RWPE2 (cell line): Measurements from ENCODE around the gene HORMAD2.
A peak's percentile ranks its signal among the peaks of the same experiment; 100 is the strongest.

Source experiments
- ATAC-seq: fragments of 200-7000 bp; cut with Tn5 transposase; 3 replicates; pipeline ENCODE4 v1.9.1; 2021; ENCODE audit warnings: low read depth
- DNase-seq: peaks from one replicate; pipeline ENCODE4 v3.0.0-alpha.2; 2020; ENCODE audit warnings: low spot score
- H3K27ac ChIP-seq: fragments of 450-650 bp; 2 replicates; pipeline ENCODE4 v1.5.1; 2017; ENCODE audit warnings: mild to moderate bottlenecking; ENCODE audit not compliant: poor library complexity, severe bottlenecking
- H3K27me3 ChIP-seq: fragments of 250-450 bp; sonication (Bioruptor Pico); 2 replicates; pipeline ENCODE4 v1.5.1; 2021; ENCODE audit warnings: mild to moderate bottlenecking, moderate library complexity; ENCODE audit not compliant: insufficient read depth, poor library complexity, severe bottlenecking
- H3K36me3 ChIP-seq: fragments of 250-450 bp; sonication (Bioruptor Pico); 2 replicates; pipeline ENCODE4 v1.5.1; 2020; ENCODE audit warnings: low read depth, mild to moderate bottlenecking, moderate library complexity
- H3K4me1 ChIP-seq: fragments of 250-450 bp; sonication (Bioruptor Pico); 2 replicates; pipeline ENCODE4 v1.5.1; 2021; ENCODE audit warnings: mild to moderate bottlenecking, moderate library complexity; ENCODE audit not compliant: insufficient read depth, poor library complexity, severe bottlenecking
- H3K4me3 ChIP-seq: fragments of 250-450 bp; sonication (Bioruptor Pico); 2 replicates; pipeline ENCODE4 v1.5.1; 2021; ENCODE audit warnings: mild to moderate bottlenecking, moderate library complexity; ENCODE audit not compliant: severe bottlenecking
- H3K9me3 ChIP-seq: fragments of 250-450 bp; sonication (Bioruptor Pico); 2 replicates; pipeline ENCODE4 v1.5.1; 2021; ENCODE audit warnings: mild to moderate bottlenecking, moderate library complexity; ENCODE audit not compliant: severe bottlenecking
- CTCF ChIP-seq: fragments of 450-650 bp; IDR thresholded peaks from one replicate; pipeline ENCODE4 v1.5.1; 2017; ENCODE audit warnings: mild to moderate bottlenecking, moderate library complexity; ENCODE audit not compliant: poor library complexity, severe bottlenecking

The HORMAD2 gene

GRCh38 chr22:30201945-30202344 is 121.7 kb downstream of the HORMAD2 start:
- H3K4me3 ChIP-seq: no peak overlapping the region
- no peaks in the 10 kb centered on the region for H3K36me3 ChIP-seq
- no peaks in the 10 kb centered on the region for H3K9me3 ChIP-seq
- DNase-seq (no peak), ATAC-seq (no peak)
- no peaks in the 10 kb centered on the region for H3K27me3 ChIP-seq
- TF ChIP-seq CTCF: no peak
- H3K27ac ChIP-seq: peak overlapping the region; percentile 54
- peaks cover 31% of the 10 kb centered on the region for H3K4me1 ChIP-seq

GRCh38 chr22:30202531-30203006 is 122.3 kb downstream of the HORMAD2 start:
- TF ChIP-seq CTCF: no peak
- peaks cover 31% of the 10 kb centered on the region for H3K4me1 ChIP-seq
- ATAC-seq: no peak
- DNase-seq: no peak
- H3K27me3 ChIP-seq: no peaks in the 10 kb centered on the region
- no peaks in the 10 kb centered on the region for H3K9me3 ChIP-seq
- no peak overlapping the region for H3K4me3 ChIP-seq
- H3K27ac ChIP-seq: peak overlapping the region; percentile 54
- H3K36me3 ChIP-seq: no peaks in the 10 kb centered on the region

GRCh38 chr22:30204015-30204741 is 123.9 kb downstream of the HORMAD2 start:
- no peak for DNase-seq
- no peak for TF ChIP-seq CTCF
- H3K27ac ChIP-seq: peak overlapping the region; percentile 62
- peaks cover 32% of the 10 kb centered on the region for H3K4me1 ChIP-seq
- no peaks in the 10 kb centered on the region for H3K36me3 ChIP-seq
- ATAC-seq: no peak
- H3K4me3 ChIP-seq: no peak overlapping the region
- H3K9me3 ChIP-seq: no peaks in the 10 kb centered on the region
- no peaks in the 10 kb centered on the region for H3K27me3 ChIP-seq

- H3K27ac ChIP-seq: peak overlapping the region; percentile 62
- ATAC-seq (no peak), DNase-seq (no peak)
- no peaks in the 10 kb centered on the region for H3K36me3 ChIP-seq
- no peak for TF ChIP-seq CTCF
- H3K27me3 ChIP-seq: no peaks in the 10 kb centered on the region
- peaks cover 38% of the 10 kb centered on the region for H3K4me1 ChIP-seq
- no peak overlapping the region for H3K4me3 ChIP-seq
- no peaks in the 10 kb centered on the region for H3K9me3 ChIP-seq
Measured at GRCh38 chr22:30204742-30205111, 124.5 kb downstream of the HORMAD2 start.
